Stomach (tissue), 4 donors: ENCODE measurements around the gene TOX2.

Source experiments
- CTCF ChIP-seq, 7 experiments: fragments of 450-650 bp in 4 of 7; fragments of 200-600 bp in 3 of 7; sonication (generic) in 3 of 7; IDR thresholded peaks; one replicate each; pipeline ENCODE4 v1.5.1; 2016 to 2019; ENCODE audit warnings: antibody characterized with exemption in 7 of 7, control low read depth in 2 of 7, mild to moderate bottlenecking in 1 of 7
- POLR2A ChIP-seq, 4 donors: fragments of 450-650 bp; IDR thresholded peaks; one replicate each; pipeline ENCODE4 v1.6.1; 2016; ENCODE audit warnings: antibody characterized with exemption in 4 of 4, control low read depth in 2 of 4, mild to moderate bottlenecking in 1 of 4, moderate library complexity in 1 of 4
- POLR2AphosphoS5 ChIP-seq, 3 donors: sonication (generic); formaldehyde crosslinking; IDR thresholded peaks; one replicate each; pipeline ENCODE4 v1.6.1; 2016; ENCODE audit warnings: antibody characterized with exemption in 3 of 3

- TF ChIP-seq POLR2A (IDR thresholded peaks at IDR 0.05) (no peak), CTCF (IDR thresholded peaks at IDR 0.05) (no peak), POLR2AphosphoS5 (IDR thresholded peaks at IDR 0.05) (no peak)
These were observed 4.9 kb upstream of the TOX2 start for GRCh38 chr20:43909720-43910119.
